H9 (cell line): ENCODE data around the gene KLF13. TPM values are rescaled to one million over a fixed set of nuclear protein-coding genes. Genes with fewer than 3 reads are reported as not detected.

ENCODE experiments used
- DNase-seq: peaks from one replicate; pipeline ENCODE4 v3.0.0-alpha.2; 2017
- H2AFZ ChIP-seq: one replicate; pipeline ENCODE4 v1.6.1; 2013; ENCODE audit warnings: mild to moderate bottlenecking, low read length, control low read depth, moderate library complexity
- H2AK5ac ChIP-seq: 2 replicates; pipeline ENCODE4 v1.6.1; 2013; ENCODE audit warnings: low read length, control low read depth, mixed read lengths; ENCODE audit not compliant: insufficient read length
- H2BK120ac ChIP-seq: one replicate; pipeline ENCODE4 v1.6.1; 2013; ENCODE audit warnings: low read depth, mild to moderate bottlenecking, low read length, control low read depth, inconsistent platforms; ENCODE audit not compliant: poor library complexity, severe bottlenecking
- H2BK12ac ChIP-seq: 2 replicates; pipeline ENCODE4 v1.6.1; 2013; ENCODE audit warnings: low read length, control low read depth, mixed read lengths, low read depth; ENCODE audit not compliant: insufficient read length
- H2BK15ac ChIP-seq: 2 replicates; pipeline ENCODE4 v1.6.1; 2013; ENCODE audit warnings: low read depth, low read length, control low read depth
- H2BK20ac ChIP-seq: one replicate; pipeline ENCODE4 v1.6.1; 2013; ENCODE audit warnings: low read depth, mild to moderate bottlenecking, low read length, control low read depth, inconsistent platforms; ENCODE audit not compliant: poor library complexity, severe bottlenecking
- H2BK5ac ChIP-seq: 2 replicates; pipeline ENCODE4 v1.6.1; 2013; ENCODE audit warnings: low read length, control low read depth, mixed read lengths; ENCODE audit not compliant: insufficient read length
- H3K14ac ChIP-seq: 2 replicates; pipeline ENCODE4 v1.6.1; 2013; ENCODE audit warnings: low read length, control low read depth; ENCODE audit not compliant: insufficient read depth
- H3K18ac ChIP-seq: 2 replicates; pipeline ENCODE4 v1.6.1; 2013; ENCODE audit warnings: low read depth, mild to moderate bottlenecking, mixed read lengths, low read length, control low read depth; ENCODE audit not compliant: insufficient read length
- H3K23ac ChIP-seq: 2 replicates; pipeline ENCODE4 v1.6.1; 2013; ENCODE audit warnings: low read length, control low read depth, mixed read lengths, low read depth; ENCODE audit not compliant: insufficient read length
- H3K23me2 ChIP-seq: 2 replicates; pipeline ENCODE4 v1.6.1; 2013; ENCODE audit warnings: low read depth, mild to moderate bottlenecking, mixed read lengths, low read length, control low read depth; ENCODE audit not compliant: insufficient read length, poor library complexity, severe bottlenecking
- H3K27ac ChIP-seq: 2 replicates; pipeline ENCODE4 v1.5.1; 2013; ENCODE audit warnings: low read length, control low read depth, mixed read lengths, low read depth; ENCODE audit not compliant: insufficient read length
- H3K27me3 ChIP-seq: 2 replicates; pipeline ENCODE4 v1.6.1; 2013; ENCODE audit warnings: low read length, control low read depth, inconsistent platforms; ENCODE audit not compliant: insufficient read depth
- H3K4ac ChIP-seq: 2 replicates; pipeline ENCODE4 v1.6.1; 2013; ENCODE audit warnings: low read depth, mild to moderate bottlenecking, control low read depth, inconsistent platforms, low read length, moderate library complexity
- H3K4me1 ChIP-seq: 2 replicates; pipeline ENCODE4 v1.6.1; 2013; ENCODE audit warnings: low read length, control low read depth, inconsistent platforms; ENCODE audit not compliant: insufficient read depth
- H3K4me2 ChIP-seq: 2 replicates; pipeline ENCODE4 v1.6.1; 2013; ENCODE audit warnings: low read length, control low read depth, mixed read lengths; ENCODE audit not compliant: insufficient read length, insufficient read depth
- H3K56ac ChIP-seq: 2 replicates; pipeline ENCODE4 v1.6.1; 2013; ENCODE audit warnings: low read depth, mild to moderate bottlenecking, mixed read lengths, low read length, control low read depth; ENCODE audit not compliant: insufficient read length
- H3K79me1 ChIP-seq: 2 replicates; pipeline ENCODE4 v1.6.1; 2013; ENCODE audit warnings: low read depth, mild to moderate bottlenecking, moderate library complexity, low read length, control low read depth, inconsistent platforms; ENCODE audit not compliant: insufficient read depth, poor library complexity, severe bottlenecking
- H3K79me2 ChIP-seq: 2 replicates; pipeline ENCODE4 v1.6.1; 2013; ENCODE audit warnings: low read length, control low read depth, inconsistent platforms; ENCODE audit not compliant: insufficient read depth
- H3K9ac ChIP-seq: 2 replicates; pipeline ENCODE4 v1.6.1; 2013; ENCODE audit warnings: low read length, control low read depth, mixed read lengths; ENCODE audit not compliant: insufficient read length; ENCODE audit errors: extremely low read depth
- H3K9me3 ChIP-seq: one replicate; pipeline ENCODE4 v1.6.1; 2013; ENCODE audit warnings: low read depth, low read length, inconsistent platforms; ENCODE audit not compliant: control insufficient read depth
- H3T11ph ChIP-seq: one replicate; pipeline ENCODE4 v1.6.1; 2013; ENCODE audit warnings: mild to moderate bottlenecking, low read length, control low read depth, inconsistent platforms
- H4K20me1 ChIP-seq: one replicate; pipeline ENCODE4 v1.6.1; 2013; ENCODE audit not compliant: control insufficient read depth, insufficient read length, insufficient read depth
- H4K5ac ChIP-seq: 2 replicates; pipeline ENCODE4 v1.6.1; 2013; ENCODE audit warnings: low read depth, mild to moderate bottlenecking, mixed read lengths, low read length, control low read depth; ENCODE audit not compliant: insufficient read length
- H4K8ac ChIP-seq: replicated peaks from 2 replicates; pipeline ENCODE4 v1.6.1; 2013; ENCODE audit warnings: low read length, control low read depth, mixed read lengths, low read depth; ENCODE audit not compliant: insufficient read length
- H4K91ac ChIP-seq: 2 replicates; pipeline ENCODE4 v1.6.1; 2013; ENCODE audit warnings: low read depth, mild to moderate bottlenecking, moderate library complexity, mixed read lengths, low read length, control low read depth; ENCODE audit not compliant: insufficient read length
- H3K27ac Mint-ChIP-seq, 3 experiments: 2 replicates in 2 of 3; 3 replicates in 1 of 3; pipeline ENCODE4 v1.8.0; 2020 to 2021; ENCODE audit warnings: mixed read lengths in 3 of 3, mild to moderate bottlenecking in 1 of 3, moderate library complexity in 1 of 3
- H3K27me3 Mint-ChIP-seq: 2 replicates; pipeline ENCODE4 v1.8.0; 2021; ENCODE audit warnings: low read depth, mild to moderate bottlenecking, moderate library complexity, mixed read lengths
- H3K36me3 Mint-ChIP-seq, 3 experiments: 2 replicates in 2 of 3; 3 replicates in 1 of 3; pipeline ENCODE4 v1.8.0; 2020 to 2021; ENCODE audit warnings: low read depth in 3 of 3, mixed read lengths in 3 of 3; ENCODE audit not compliant: insufficient read depth in 1 of 3
- H3K4me1 Mint-ChIP-seq, 2 experiments: 2 replicates each; pipeline ENCODE4 v1.8.0; 2020; ENCODE audit warnings: mixed read lengths in 2 of 2
- H3K4me3 Mint-ChIP-seq, 2 experiments: 2 replicates in 1 of 2; 3 replicates in 1 of 2; pipeline ENCODE4 v1.8.0; 2020 to 2021; ENCODE audit warnings: mild to moderate bottlenecking in 2 of 2, mixed read lengths in 2 of 2, moderate library complexity in 1 of 2
- H3K9me3 Mint-ChIP-seq, 2 experiments: 2 replicates in 1 of 2; 3 replicates in 1 of 2; pipeline ENCODE4 v1.8.0; 2020; ENCODE audit warnings: mild to moderate bottlenecking in 2 of 2, mixed read lengths in 2 of 2, moderate library complexity in 1 of 2
- CTCF ChIP-seq: fragments of 200-600 bp; sonication (generic); conservative IDR thresholded peaks from 3 replicates; pipeline ENCODE4 v1.8.0; 2021; ENCODE audit warnings: antibody characterized with exemption, mild to moderate bottlenecking
- WGBS: extraction: QIAGEN DNeasy Blood & Tissue Kit; methylation state at CpG from one replicate; pipeline ENCODE4 v1.1.7; 2013; ENCODE audit warnings: missing lambda C conversion rate, low lambda C conversion rate, mixed read lengths; ENCODE audit not compliant: insufficient read length; ENCODE audit errors: extremely low coverage; 5-methylcytosine and 5-hydroxymethylcytosine counted together
- total RNA-seq: library from RNA; stranded (reverse); gene quantifications from 2 replicates; pipeline ENCODE4 v1.2.1, GENCODE V29; 2021

KLF13 gene
- total RNA-seq, 1 experiment from 2014 or later: 33.4 TPM

GRCh38 chr15:31332681-31333071 is 6.0 kb downstream of the KLF13 start:
- Mint-ChIP-seq H3K36me3 (peaks cover 0 to 10% (median 2%) of the 10 kb centered on the region in 3 experiments; a peak in 3 of 7 replicates), H3K9me3 (no peaks in the 10 kb centered on the region; a peak in 1 of 5 replicates), H3K27ac (no peak overlapping the region; a peak in 1 of 7 replicates), H3K27me3 (no peaks in the 10 kb centered on the region), H3K4me3 (no peak overlapping the region; a peak in 1 of 5 replicates), H3K4me1 (peaks cover 60 to 66% of the 10 kb centered on the region in 2 experiments)
- no peak for TF ChIP-seq CTCF
- Histone ChIP-seq H3K9ac (no peak overlapping the region), H2BK12ac (no peak overlapping the region), H3K56ac (no peak overlapping the region), H4K91ac (no peak overlapping the region), H3K18ac (no peak overlapping the region), H4K8ac (no peak overlapping the region), H2BK5ac (no peak overlapping the region), H2BK20ac (no peak overlapping the region), H3K14ac (no peak overlapping the region), H2AK5ac (no peak overlapping the region), H3K27ac (no peak overlapping the region), H3K27me3 (no peaks in the 10 kb centered on the region), H4K5ac (no peak overlapping the region), H3K4me2 (no peak overlapping the region), H2BK120ac (no peak overlapping the region), H3K4ac (no peak overlapping the region), H2BK15ac (no peak overlapping the region), H3K79me2 (peaks cover 14% of the 10 kb centered on the region), H3K4me1 (peaks cover 4% of the 10 kb centered on the region; the same call in 1 of the 2 replicates), H3K23ac (no peak overlapping the region), H4K20me1 (no peaks in the 10 kb centered on the region), H3T11ph (no peak overlapping the region), H3K23me2 (peaks cover 9% of the 10 kb centered on the region), H3K9me3 (no peaks in the 10 kb centered on the region), H3K79me1 (peaks cover 3% of the 10 kb centered on the region), H2AFZ (no peak overlapping the region)
- WGBS: no CpG with 5 or more reads among the region's 1 CpG
- DNase-seq: no peak
